BJ (cell line): ENCODE data around the gene LINS1. TPM values are rescaled to one million over a fixed set of nuclear protein-coding genes. Genes with fewer than 3 reads are reported as not detected.

Source experiments
- CTCF ChIA-PET: fragments of 350-600 bp; formaldehyde crosslinking; extraction: SDS; loops from one replicate; lab custom pipeline; 2021; ENCODE audit warnings: antibody characterized with exemption, inconsistent platforms; lab: Yijun Ruan, JAX
- POLR2A ChIA-PET: fragments of 300-600 bp; sonication (Branson Sonifier 250); formaldehyde crosslinking; extraction: SDS; loops from one replicate; lab custom pipeline; 2021; ENCODE audit warnings: antibody characterized with exemption; lab: Charles Lee
- DNase-seq: peaks from one replicate; pipeline ENCODE4 v3.0.0-alpha.2; 2011; ENCODE audit warnings: low read depth
- H3K27me3 ChIP-seq: 2 replicates; pipeline ENCODE4 v1.6.0; 2011; ENCODE audit warnings: low read length; ENCODE audit not compliant: control insufficient read depth, insufficient read depth
- H3K36me3 ChIP-seq: 2 replicates; pipeline ENCODE4 v1.5.1; 2011; ENCODE audit warnings: low read length; ENCODE audit not compliant: control insufficient read depth, insufficient read depth
- H3K4me3 ChIP-seq: 2 replicates; pipeline ENCODE4 v1.5.1; 2011; ENCODE audit warnings: low read depth, mild to moderate bottlenecking, control low read depth, low read length
- CTCF ChIP-seq: IDR thresholded peaks from 2 replicates; pipeline ENCODE4 v1.5.1; 2011; ENCODE audit warnings: low read depth, mild to moderate bottlenecking, control low read depth, inconsistent platforms, low read length, moderate library complexity; ENCODE audit not compliant: insufficient read depth
- polyA plus RNA-seq: library from polyadenylated mRNA; depleted of rRNA; stranded (reverse); fragments of >200 nt; gene quantifications from 2 replicates; pipeline ENCODE4 v1.2.3, GENCODE V29; 2011

Gene LINS1
- polyA plus RNA-seq, 1 experiment, result 5.9 TPM

GRCh38 chr15:100602823-100603393, 924 bp upstream of the LINS1 start:
- ChIA-PET CTCF (interaction anchor here (1.5 kb wide), 1 partner anchor 9 kb away, joined by 4 read pairs; no protein-coding TSS in a partner anchor), POLR2A (interaction anchor here (0.6 kb wide), 1 partner anchor 433 kb away, joined by 3 read pairs; no protein-coding TSS in a partner anchor)
- H3K36me3 ChIP-seq, result peaks cover 2% of the 10 kb centered on the region; the same call in 1 of the 2 replicates
- H3K27me3 ChIP-seq, result no peaks in the 10 kb centered on the region
- TF ChIP-seq CTCF, result no peak
- DNase-seq, result no peak
- peak overlapping the region; percentile 69 for H3K4me3 ChIP-seq

GRCh38 chr15:100601617-100602063, 344 bp downstream of the LINS1 start:
- DNase-seq, result no peak
- no peak for TF ChIP-seq CTCF
- Histone ChIP-seq H3K4me3 (peak overlapping the region; percentile 93), H3K27me3 (no peaks in the 10 kb centered on the region), H3K36me3 (peaks cover 2% of the 10 kb centered on the region; the same call in 1 of the 2 replicates)
- POLR2A ChIA-PET, result no interaction called here
- CTCF ChIA-PET, result interaction anchor here (1.0 to 1.3 kb wide), 2 partner anchors 29 to 252 kb away, joined by 3 to 4 read pairs; no protein-coding TSS in a partner anchor

- Histone ChIP-seq H3K27me3 (no peaks in the 10 kb centered on the region), H3K36me3 (peaks cover 2% of the 10 kb centered on the region; the same call in 1 of the 2 replicates), H3K4me3 (peak overlapping the region; percentile 93)
- TF ChIP-seq CTCF, result no peak
- ChIA-PET POLR2A (no interaction called here), CTCF (interaction anchor here (1.3 kb wide), 1 partner anchor 29 kb away, joined by 3 read pairs; no protein-coding TSS in a partner anchor)
- no peak for DNase-seq
Measured at GRCh38 chr15:100601163-100601562, 821 bp downstream of the LINS1 start.

GRCh38 chr15:100598655-100599054, 3.3 kb downstream of the LINS1 start:
- no peaks in the 10 kb centered on the region for H3K27me3 ChIP-seq
- ChIA-PET CTCF (no interaction called here), POLR2A (no interaction called here)
- no peak for DNase-seq
- peaks cover 2% of the 10 kb centered on the region; the same call in 1 of the 2 replicates for H3K36me3 ChIP-seq
- no peak overlapping the region for H3K4me3 ChIP-seq
- TF ChIP-seq CTCF, result no peak

GRCh38 chr15:100597862-100598261, 4.1 kb downstream of the LINS1 start:
- H3K36me3 ChIP-seq, result peaks cover 2% of the 10 kb centered on the region; the same call in 1 of the 2 replicates
- TF ChIP-seq CTCF, result no peak
- ChIA-PET POLR2A (no interaction called here), CTCF (interaction anchor here (0.9 kb wide), 1 partner anchor 9 kb away, joined by 3 read pairs; no protein-coding TSS in a partner anchor)
- no peaks in the 10 kb centered on the region for H3K27me3 ChIP-seq
- no peak overlapping the region for H3K4me3 ChIP-seq
- DNase-seq, result no peak
